ENCODE data around the gene ZNF573.

ZNF573 gene

DNA sequence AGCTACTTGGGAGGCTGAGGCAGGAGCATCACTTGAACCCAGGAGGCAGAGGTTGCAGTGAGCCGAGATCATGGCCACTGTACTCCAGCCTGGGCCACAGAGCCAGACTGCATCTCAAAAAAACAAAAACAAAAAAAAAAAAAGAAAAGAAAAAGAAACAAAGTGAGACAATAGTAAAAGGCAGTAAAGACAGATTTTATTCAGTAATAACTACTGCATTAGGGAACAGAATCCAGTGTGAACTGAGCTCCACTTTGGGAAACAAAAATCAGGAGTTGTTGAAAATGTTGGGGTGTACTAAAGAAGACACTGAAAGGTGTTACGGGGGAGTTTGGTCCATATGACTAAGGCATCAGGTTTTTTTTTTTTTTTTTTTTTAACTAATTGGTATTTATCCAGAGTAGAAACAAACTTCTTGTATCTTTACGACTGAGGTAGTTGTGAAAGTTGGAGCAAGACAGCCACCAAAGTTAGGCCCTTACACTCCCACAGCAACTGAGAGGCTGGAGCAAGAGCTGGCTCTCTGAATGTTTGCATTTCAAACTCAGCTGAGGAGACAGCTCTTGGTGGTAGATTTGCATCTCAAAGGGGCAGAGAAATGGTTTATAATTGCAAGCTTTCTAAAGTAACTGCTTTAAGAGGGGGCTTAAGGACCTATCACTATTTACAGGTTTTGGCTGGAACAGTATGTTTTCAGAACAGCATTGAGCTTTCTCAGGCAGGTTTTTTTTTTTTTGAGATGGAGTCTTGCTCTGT is 84.1 kb downstream of the ZNF573 start:
- no peak for DNase-seq (ENCODE audit: low read depth in 3 of 3)

- DNase-seq (ENCODE audit: low read depth in 3 of 3) = no peak
Observed at GRCh38 chr19:37692956-37693620, 86.3 kb downstream of the ZNF573 start.

DNA sequence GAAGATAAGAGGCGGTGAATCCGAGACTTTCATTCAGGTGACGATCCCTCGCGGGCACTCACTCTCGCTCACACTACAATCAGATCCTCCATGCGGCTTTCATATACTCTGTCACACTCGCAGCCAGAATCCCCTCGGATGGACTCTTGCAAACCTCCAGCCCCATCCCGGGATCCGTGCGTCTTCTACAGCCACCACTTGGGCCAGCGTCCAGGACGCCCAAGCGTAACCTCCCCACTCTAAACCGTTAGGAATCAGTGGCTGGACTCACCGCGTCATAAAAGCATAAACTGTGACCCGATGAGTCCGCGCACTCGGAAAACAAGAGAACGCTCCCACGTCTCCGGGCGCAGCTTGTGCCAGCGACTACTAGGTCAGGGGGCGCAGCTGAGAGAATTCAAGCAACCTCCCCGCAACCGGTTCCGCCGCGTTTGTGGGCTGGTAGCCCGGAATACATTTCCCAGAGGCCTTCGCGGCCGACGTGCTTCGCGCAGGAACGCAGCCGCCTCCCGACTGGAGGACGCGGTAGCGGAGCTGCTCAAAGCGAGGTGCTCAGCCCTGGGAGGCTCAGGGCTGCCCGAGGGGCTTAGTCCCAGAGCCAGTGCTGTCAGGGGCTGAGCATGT is 87.4 kb downstream of the ZNF573 start:
- peak; percentile 47 to 65 (median 62) for DNase-seq (ENCODE audit: low read depth in 3 of 3)

Data from stimulated activated CD4-positive, alpha-beta T cell treated with anti-CD3 and anti-CD28 coated beads, TNF-alpha, amount 100 ng/mL, for 48 hours (primary cell).